ENCODE results near the gene BAHCC1. TPM values are rescaled to one million over a fixed set of nuclear protein-coding genes. Genes with fewer than 3 reads are reported as not detected.

The BAHCC1 gene
- total and polyA plus RNA-seq, 9 of the 15 experiments (the other 6 are each of a cell fraction or from before 2014, with no cell fraction given) = 0.14 to 26.9 (median 5.0) TPM

GRCh38 chr17:81509207-81509971, 114.1 kb downstream of the BAHCC1 start:
- 0 out of 2 replicates have a peak, but pooled peaks cover 1% of the 10 kb centered on the region for H3K9me3 ChIP-seq (replicated peaks; ENCODE audit: control insufficient read depth, insufficient read depth, low read depth, low read length)
- 43% methylated on average over 12 of the region's 12 CpGs for WGBS (ENCODE audit: insufficient coverage, low coverage, missing lambda C conversion rate)
- ChIA-PET CTCF (ENCODE audit: low intra/inter-chr PET ratio) (no interaction called here), POLR2A (interaction anchor here (0.6 to 6.4 kb wide), 25 partner anchors 10 to 417 kb away, joined by 3 to 132 read pairs (median 4); partner anchors contain the start of genes BAHCC1, CEP131, FAAP100 and SLC38A10)
- H3K36me3 ChIP-seq (ENCODE audit: control insufficient read depth, insufficient read depth, low read length) = peaks cover 37% of the 10 kb centered on the region
- in situ Hi-C loops (cut with MboI) (no loop called here), intact Hi-C loops (cut with micrococcal nuclease) (no loop called here)
- H3K27me3 ChIP-seq (ENCODE audit: control insufficient read depth in 2 of 2, insufficient read depth in 2 of 2, low read length in 2 of 2) = peaks cover 0 to 5% of the 10 kb centered on the region in 2 experiments; a peak in 1 of 5 replicates
- FAIRE-seq (no peak), DNase-seq (ENCODE audit: extremely low read depth in 1 of 4, low spot score in 3 of 4) (no peak), ATAC-seq (peak; percentile 15)
- H3K27ac ChIP-seq (ENCODE audit: extremely low read depth, low read depth, low read length) = peak overlapping the region; percentile 54; the same call in 2 of the 3 replicates
- peaks cover 9% of the 10 kb centered on the region for H3K9me1 ChIP-seq (ENCODE audit: control insufficient read depth, insufficient read depth, low read length)
- peaks cover 35 to 40% of the 10 kb centered on the region in 2 experiments; a peak in 4 of 5 replicates for H3K4me1 ChIP-seq (replicated peaks in 1 of 2; ENCODE audit: control insufficient read depth in 2 of 2, insufficient read depth in 2 of 2, low read length in 2 of 2)
- H3K79me2 ChIP-seq (ENCODE audit: control insufficient read depth, insufficient read depth, low read length) = peaks cover 37% of the 10 kb centered on the region
- no TSS peak for BruUV-seq (replicated peaks)
- H3K9ac ChIP-seq (ENCODE audit: insufficient read depth in 1 of 2, low read depth in 2 of 2, low read length in 2 of 2) = peak overlapping the region; percentile 77 to 94; a peak in 3 of 4 replicates
- no peak overlapping the region for H2AFZ ChIP-seq (ENCODE audit: low read depth, low read length)
- peaks cover 38% of the 10 kb centered on the region for H4K20me1 ChIP-seq (replicated peaks; ENCODE audit: control insufficient read depth, insufficient read depth, low read length)
- peak overlapping the region; percentile 94 for H3K4me2 ChIP-seq (ENCODE audit: insufficient read depth, low read length)
- H3K4me3 ChIP-seq = peak overlapping the region; percentile 86
- TF ChIP-seq CCNT2 (IDR thresholded peaks at IDR 0.05; ENCODE audit: borderline replicate concordance, extremely low read depth, insufficient read length, low read depth, low read length) = peak; percentile 14
- TF ChIP-seq THRB (CRISPR knock-in tag; conservative IDR thresholded peaks at IDR 0.05) = peak; percentile 92
- no peak for TF ChIP-seq ZBTB7A (IDR thresholded peaks at IDR 0.05; ENCODE audit: borderline replicate concordance, control insufficient read depth, low read depth, low read length)
- 0 out of 2 replicates have a peak, but pooled peaks have one; percentile 2 for TF ChIP-seq ZKSCAN1 (IDR thresholded peaks at IDR 0.05; ENCODE audit: low read depth, low read length)
- TF ChIP-seq POLR3G (IDR thresholded peaks at IDR 0.05; ENCODE audit: extremely low read depth, insufficient read length, insufficient replicate concordance) = no peak
- TF ChIP-seq SREBF1 (IDR thresholded peaks at IDR 0.05; ENCODE audit: borderline replicate concordance, low read depth, low read length) = no peak
- TF ChIP-seq ZBTB17 (CRISPR knock-in tag; IDR thresholded peaks at IDR 0.05) = 0 out of 2 replicates have a peak, but pooled peaks have one; percentile 24
- TF ChIP-seq POLR2H (tag; IDR thresholded peaks at IDR 0.05; ENCODE audit: low read depth) = peak; percentile 29; the same call in 1 of the 2 replicates
- no peak for TF ChIP-seq CREBBP (IDR thresholded peaks at IDR 0.05; ENCODE audit: low read depth, low read length)
- 0 out of 2 replicates have a peak, but pooled peaks have one; percentile 20 for TF ChIP-seq ZNF444 (CRISPR knock-in tag; IDR thresholded peaks at IDR 0.05)
- TF ChIP-seq ZNF347 (CRISPR knock-in tag; IDR thresholded peaks at IDR 0.05; ENCODE audit: low read depth) = 0 out of 2 replicates have a peak, but pooled peaks have one; percentile 27
- TF ChIP-seq TCF7 (IDR thresholded peaks at IDR 0.05; ENCODE audit: borderline replicate concordance) = no peak
- TF ChIP-seq ZNF146 (CRISPR knock-in tag; IDR thresholded peaks at IDR 0.05; ENCODE audit: unreplicated experiment) = no peak
- TF ChIP-seq KDM5B (IDR thresholded peaks at IDR 0.05; ENCODE audit: insufficient replicate concordance, low read depth, low read length) = peak; percentile 61
- peak; percentile 93 for TF ChIP-seq NFXL1 (CRISPR knock-in tag; IDR thresholded peaks at IDR 0.05)
- TF ChIP-seq TBL1XR1 (IDR thresholded peaks at IDR 0.05; ENCODE audit: low read length in 2 of 2) = 0 out of 4 replicates have a peak, but pooled peaks of 1 of the 2 experiments have one; percentile 1
- TF ChIP-seq FOXK2 (conservative IDR thresholded peaks at IDR 0.05 in 1 of 2, IDR thresholded peaks at IDR 0.05 in 1 of 2; ENCODE audit: low read depth in 2 of 2) = no peak
- TF ChIP-seq ESRRB (CRISPR knock-in tag; IDR thresholded peaks at IDR 0.05; ENCODE audit: borderline replicate concordance) = peak; percentile 15; the same call in 1 of the 2 replicates
- no peak for TF ChIP-seq BRD4 (IDR thresholded peaks at IDR 0.05)
- peak; percentile 63 for TF ChIP-seq POLR2B (IDR thresholded peaks at IDR 0.05; ENCODE audit: low read depth, partially characterized antibody)
- TF ChIP-seq CHD4 (IDR thresholded peaks at IDR 0.05; ENCODE audit: insufficient read depth, insufficient replicate concordance, low read depth, low read length, poor library complexity, severe bottlenecking) = no peak
